Fibroblast of skin of left biceps (primary cell): Measurements from ENCODE around the gene HYLS1.

Experiments used
- DNase-seq, 2 experiments: peaks; one replicate each; pipeline ENCODE4 v3.0.0-alpha.2; 2013; ENCODE audit warnings: low read depth in 2 of 2

Gene HYLS1

GRCh38 chr11:125932301-125932700, 44.8 kb downstream of the HYLS1 start:
- DNase-seq: no peak

- no peak for DNase-seq
Observed at GRCh38 chr11:125933030-125933813, 45.8 kb downstream of the HYLS1 start.

GRCh38 chr11:125934473-125934872, 47.0 kb downstream of the HYLS1 start:
- DNase-seq: no peak

GRCh38 chr11:125935056-125935455, 47.6 kb downstream of the HYLS1 start:
- no peak for DNase-seq

GRCh38 chr11:125935618-125936199, 48.2 kb downstream of the HYLS1 start:
- peak; percentile 51 to 60 for DNase-seq

GRCh38 chr11:125938418-125938817, 51.0 kb downstream of the HYLS1 start:
- DNase-seq: no peak

GRCh38 chr11:125939081-125939521, 51.6 kb downstream of the HYLS1 start:
- no peak for DNase-seq

GRCh38 chr11:125940145-125940544, 52.7 kb downstream of the HYLS1 start:
- DNase-seq: no peak

GRCh38 chr11:125941267-125941618, 53.8 kb downstream of the HYLS1 start:
- no peak for DNase-seq

GRCh38 chr11:125941619-125942611, 54.4 kb downstream of the HYLS1 start:
- DNase-seq: no peak

- DNase-seq: no peak
Observed at GRCh38 chr11:125942771-125943428, 55.4 kb downstream of the HYLS1 start.

- DNase-seq: no peak
Observed at GRCh38 chr11:125943661-125944349, 56.3 kb downstream of the HYLS1 start.

GRCh38 chr11:125944350-125945010, 57.0 kb downstream of the HYLS1 start:
- no peak for DNase-seq

- no peak for DNase-seq
Observed at GRCh38 chr11:125945011-125945796, 57.7 kb downstream of the HYLS1 start.

GRCh38 chr11:125945797-125946520, 58.5 kb downstream of the HYLS1 start, which contains the start of gene VSIG10L2:
Gene VSIG10L2, plus strand, starts transcription at chr11:125946044. Its CDS starts 12 bp downstream, at chr11:125946056.
- DNase-seq: no peak

- no peak for DNase-seq
Observed at GRCh38 chr11:125946712-125947418, 59.4 kb downstream of the HYLS1 start.

- DNase-seq: no peak
Observed at GRCh38 chr11:125947419-125948277, 60.2 kb downstream of the HYLS1 start.
